AG04450 (cell line): ENCODE results near the gene NLRP14. TPM values are rescaled to one million over a fixed set of nuclear protein-coding genes. Genes with fewer than 3 reads are reported as not detected.

Source experiments
- CTCF ChIA-PET: fragments of 300-600, 350-600 bp; formaldehyde crosslinking; extraction: SDS; loops from one replicate; lab custom pipeline; 2022; ENCODE audit warnings: antibody characterized with exemption, inconsistent platforms; lab: Charles Lee
- POLR2A ChIA-PET: fragments of 350-600 bp; formaldehyde crosslinking; extraction: SDS; loops from one replicate; lab custom pipeline; 2021; ENCODE audit warnings: antibody characterized with exemption, inconsistent platforms; lab: Yijun Ruan, JAX
- DNase-seq: peaks from one replicate; pipeline ENCODE4 v3.0.0-alpha.2; 2011; ENCODE audit warnings: low read depth, low spot score
- H3K27ac ChIP-seq: one replicate; pipeline ENCODE4 v1.5.1; 2012; ENCODE audit warnings: low read depth, low read length, control low read depth
- H3K27me3 ChIP-seq: one replicate; pipeline ENCODE4 v1.6.0; 2012; ENCODE audit warnings: low read length; ENCODE audit not compliant: control insufficient read depth, insufficient read depth
- H3K4me3 ChIP-seq: 2 replicates; pipeline ENCODE4 v1.5.1; 2011; ENCODE audit warnings: mild to moderate bottlenecking, low read depth, low read length, control low read depth
- H3K9me3 ChIP-seq: 2 replicates; pipeline ENCODE4 v1.5.1; 2012; ENCODE audit warnings: low read length; ENCODE audit not compliant: control insufficient read depth, insufficient read depth
- CTCF ChIP-seq: IDR thresholded peaks from 2 replicates; pipeline ENCODE4 v1.5.1; 2011; ENCODE audit warnings: low read depth, low read length, control low read depth, inconsistent platforms
- polyA plus RNA-seq: library from polyadenylated mRNA; depleted of rRNA; stranded (reverse); fragments of >200 nt; gene quantifications from 2 replicates; pipeline ENCODE4 v1.2.3, GENCODE V29; 2011; rRNA removed

Gene NLRP14
- polyA plus RNA-seq, 1 experiment = 0.06 TPM

- Histone ChIP-seq H3K4me3 (no peak overlapping the region), H3K9me3 (no peaks in the 10 kb centered on the region), H3K27ac (no peak overlapping the region), H3K27me3 (no peaks in the 10 kb centered on the region)
- no peak for DNase-seq
- ChIA-PET CTCF (no interaction called here), POLR2A (no interaction called here)
- TF ChIP-seq CTCF = no peak
These were observed 96.1 kb downstream of the NLRP14 start for GRCh38 chr11:7116370-7116769.

Other genes starting within 250 kb of the NLRP14 start
- gene OR2AG2, start 248.5 kb upstream of the NLRP14 start, polyA plus RNA-seq = 0.11 and 0.19 TPM in 2 replicates
- gene OR2AG1, start 237.5 kb upstream of the NLRP14 start, polyA plus RNA-seq = not detected in 2 replicates
- 0.02 and 0.06 TPM in 2 replicates for gene OR6A2, start 220.8 kb upstream of the NLRP14 start, polyA plus RNA-seq
- gene OR10A5, start 174.8 kb upstream of the NLRP14 start, polyA plus RNA-seq = not detected in 2 replicates
- gene OR10A2, start 157.4 kb upstream of the NLRP14 start, polyA plus RNA-seq = not detected in 2 replicates
- gene OR10A4, start 143.9 kb upstream of the NLRP14 start, polyA plus RNA-seq = not detected in 2 replicates
- gene OR2D2, start 128.0 kb upstream of the NLRP14 start, polyA plus RNA-seq = 0.09 TPM in 1 of 2 replicates, not detected in the other
- gene OR2D3, start 99.5 kb upstream of the NLRP14 start, polyA plus RNA-seq = not detected in 2 replicates
- 2.7 and 4.1 TPM in 2 replicates for gene ZNF215, start 94.1 kb upstream of the NLRP14 start, polyA plus RNA-seq
- 1.9 and 3.4 TPM in 2 replicates for gene ZNF214, start 133 bp upstream of the NLRP14 start, polyA plus RNA-seq
- not detected in 2 replicates for gene RBMXL2, start 68.5 kb downstream of the NLRP14 start, polyA plus RNA-seq
- not detected in 2 replicates for gene SYT9, start 231.4 kb downstream of the NLRP14 start, polyA plus RNA-seq